K562 (cell line): Measurements from ENCODE around the gene PAQR7.

Experiments
- CEBPB ChIP-seq: fragments of 450-650 bp; IDR thresholded peaks from 2 replicates; pipeline ENCODE4 v1.6.1; 2016; ENCODE audit warnings: missing genetic modification characterization, missing compliant biosample characterization
- FOXK2 ChIP-seq, 2 experiments: fragments of 450-650 bp; IDR thresholded peaks in 1 of 2; conservative IDR thresholded peaks in 1 of 2; 2 replicates each; pipeline ENCODE4 v1.6.1; 2016; ENCODE audit warnings: low read depth in 2 of 2, mild to moderate bottlenecking in 1 of 2
- SNRNP70 ChIP-seq: fragments of 200-400 bp; formaldehyde crosslinking; optimal IDR thresholded peaks from 2 replicates; pipeline ENCODE3; 2017; ENCODE audit warnings: low read depth, low read length

DNA sequence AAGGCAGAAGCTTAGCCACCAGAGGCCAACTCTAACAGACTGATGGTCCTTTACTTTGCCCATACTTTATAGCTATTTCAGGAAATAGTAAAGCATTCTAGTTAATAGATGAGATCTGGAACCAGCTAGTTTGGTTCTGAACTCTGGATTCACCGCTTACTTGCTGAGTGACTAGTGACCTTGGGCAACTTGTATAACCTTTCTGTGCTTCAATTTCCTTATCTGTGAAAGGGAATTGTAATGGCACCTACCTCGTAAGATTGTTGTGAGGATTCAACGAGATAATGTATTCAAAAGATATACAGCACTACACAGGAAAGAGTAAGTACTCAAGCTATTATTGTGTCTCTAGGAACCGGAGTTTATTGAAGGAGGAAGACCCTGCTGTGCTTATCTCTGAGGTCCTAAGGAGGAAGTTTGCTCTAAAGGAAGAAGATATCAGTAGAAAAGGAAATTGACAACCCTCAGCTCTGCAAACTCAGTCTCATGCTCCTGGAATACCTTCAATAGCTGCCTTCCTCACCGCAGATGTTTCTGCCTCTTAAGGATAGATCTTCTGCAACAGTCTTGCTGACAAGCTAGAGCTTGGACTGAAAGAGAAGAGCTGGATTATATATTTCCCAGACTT, 43.8 kb downstream of the PAQR7 start:
- no peak for TF ChIP-seq CEBPB (tag)
- TF ChIP-seq SNRNP70, result no peak
- TF ChIP-seq FOXK2 (conservative IDR thresholded peaks at IDR 0.05 in 1 of 2, IDR thresholded peaks at IDR 0.05 in 1 of 2; ENCODE audit: low read depth in 2 of 2), result no peak
